ENCODE results near the gene VWA1.

Gene VWA1, protein sequence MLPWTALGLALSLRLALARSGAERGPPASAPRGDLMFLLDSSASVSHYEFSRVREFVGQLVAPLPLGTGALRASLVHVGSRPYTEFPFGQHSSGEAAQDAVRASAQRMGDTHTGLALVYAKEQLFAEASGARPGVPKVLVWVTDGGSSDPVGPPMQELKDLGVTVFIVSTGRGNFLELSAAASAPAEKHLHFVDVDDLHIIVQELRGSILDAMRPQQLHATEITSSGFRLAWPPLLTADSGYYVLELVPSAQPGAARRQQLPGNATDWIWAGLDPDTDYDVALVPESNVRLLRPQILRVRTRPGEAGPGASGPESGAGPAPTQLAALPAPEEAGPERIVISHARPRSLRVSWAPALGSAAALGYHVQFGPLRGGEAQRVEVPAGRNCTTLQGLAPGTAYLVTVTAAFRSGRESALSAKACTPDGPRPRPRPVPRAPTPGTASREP

DNA sequence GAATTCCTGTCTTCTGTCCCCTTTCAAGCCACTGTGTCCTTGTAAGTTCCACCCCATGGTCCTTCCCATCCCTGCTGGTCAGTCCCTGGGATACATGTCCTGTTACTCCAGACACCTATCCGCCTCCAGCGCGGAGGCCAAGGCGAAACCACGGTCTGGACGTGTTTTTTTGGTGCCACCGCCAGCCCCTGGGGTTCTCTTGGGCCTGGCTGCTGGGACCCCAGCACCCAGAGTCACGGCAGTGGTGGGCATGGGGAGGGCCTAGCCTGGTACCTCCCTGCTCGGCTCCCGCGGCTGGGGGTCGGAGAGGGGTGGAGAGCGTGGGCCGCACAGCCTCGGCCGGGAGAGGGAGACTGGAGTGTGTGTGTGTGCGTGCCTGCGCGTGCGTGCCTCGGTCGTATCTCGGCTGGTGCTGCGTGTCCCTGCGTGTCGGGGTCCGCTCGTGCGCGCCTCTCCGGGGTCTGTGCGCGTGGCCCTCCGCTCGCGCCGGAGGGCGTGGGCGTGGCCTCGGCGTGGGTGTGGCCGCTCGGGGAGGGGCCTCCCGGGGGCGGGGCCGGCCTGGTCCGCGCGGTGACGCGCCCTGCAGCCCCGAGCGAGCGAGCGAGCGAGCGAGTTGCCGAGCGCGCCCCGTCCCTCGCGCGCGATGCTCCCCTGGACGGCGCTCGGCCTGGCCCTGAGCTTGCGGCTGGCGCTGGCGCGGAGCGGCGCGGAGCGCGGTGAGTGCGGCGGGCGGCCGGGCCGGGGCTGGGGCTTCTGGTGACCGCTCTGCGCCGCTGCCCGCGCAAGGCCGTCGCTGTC is at the start of gene VWA1:
VWA1 (plus strand) TSS at position 585 of the 798 bp plus-strand sequence; CDS start at position 644, 59 bp downstream.
- DNase-seq (ENCODE audit: low read depth in 2 of 3, low spot score in 1 of 3): peak in 2 of 3 donors; percentile 53

DNA sequence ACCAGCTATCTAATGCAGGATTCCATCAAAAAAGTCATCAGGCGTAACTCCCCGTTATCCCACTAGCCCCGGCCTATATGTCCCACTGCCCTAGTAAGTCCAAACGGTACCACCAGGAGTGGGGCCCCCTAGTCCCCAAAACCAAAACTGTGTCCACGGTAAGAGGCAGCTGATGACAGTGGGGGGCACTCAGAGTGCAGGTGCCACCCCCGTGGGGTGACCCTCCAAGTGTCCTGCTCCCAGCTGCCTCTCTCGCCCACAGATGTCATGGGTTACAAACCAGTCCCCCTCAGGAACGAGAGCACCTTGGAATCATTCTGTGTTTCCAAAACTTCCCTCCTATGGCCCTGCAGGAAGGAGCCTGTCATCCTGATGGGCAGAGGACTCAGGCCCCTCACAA is 49.6 kb upstream of the VWA1 start:
- DNase-seq (ENCODE audit: low read depth in 2 of 3, low spot score in 1 of 3): no peak

DNA sequence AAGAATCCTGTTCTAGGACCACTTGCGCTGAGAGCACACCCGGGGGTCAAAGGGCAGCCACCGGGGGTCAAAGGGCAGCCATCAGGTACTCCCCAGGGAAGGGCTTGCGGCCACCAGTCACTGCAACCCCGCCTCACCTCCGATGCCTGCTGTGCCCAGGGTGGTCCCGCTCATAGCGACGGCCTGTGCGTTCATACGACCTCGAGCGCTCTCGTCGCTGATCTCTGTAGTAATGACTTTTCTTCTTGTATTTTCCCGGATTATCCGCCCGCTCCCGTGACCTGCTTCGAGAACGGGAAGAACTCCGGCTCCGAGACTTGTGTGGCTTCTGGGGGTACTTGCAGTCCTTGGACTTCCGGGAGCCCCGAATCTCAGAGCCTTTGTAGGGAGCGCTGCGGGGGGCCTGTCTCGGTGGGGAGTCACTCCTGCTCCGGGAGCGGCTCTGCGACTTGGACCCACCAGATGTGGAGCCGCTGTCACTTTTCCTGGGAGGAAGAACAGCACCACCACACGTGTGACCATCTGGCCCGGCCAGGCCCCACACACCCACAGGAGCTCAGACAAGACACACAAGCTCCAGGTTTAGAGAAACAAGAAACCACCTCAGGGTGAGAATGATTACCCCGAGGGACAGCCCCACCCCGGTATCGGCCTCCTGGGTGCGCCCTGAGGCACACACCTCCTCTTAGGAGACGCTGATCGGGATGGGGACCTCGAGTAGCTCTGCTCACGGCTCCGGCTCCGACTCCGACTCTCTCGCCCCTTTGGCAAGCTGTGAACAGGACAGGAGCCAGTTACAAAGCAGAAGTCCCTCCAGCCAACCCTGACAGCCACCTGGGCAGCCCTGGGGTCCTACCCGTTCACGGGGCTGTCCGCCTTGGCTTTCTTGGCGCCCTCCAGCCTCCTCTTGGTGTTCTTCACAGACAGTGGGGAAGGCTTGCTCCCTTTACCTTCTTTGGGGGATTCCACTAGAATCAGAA is 48.1 kb upstream of the VWA1 start:
- no peak for DNase-seq (ENCODE audit: low read depth in 2 of 3, low spot score in 1 of 3)

DNA sequence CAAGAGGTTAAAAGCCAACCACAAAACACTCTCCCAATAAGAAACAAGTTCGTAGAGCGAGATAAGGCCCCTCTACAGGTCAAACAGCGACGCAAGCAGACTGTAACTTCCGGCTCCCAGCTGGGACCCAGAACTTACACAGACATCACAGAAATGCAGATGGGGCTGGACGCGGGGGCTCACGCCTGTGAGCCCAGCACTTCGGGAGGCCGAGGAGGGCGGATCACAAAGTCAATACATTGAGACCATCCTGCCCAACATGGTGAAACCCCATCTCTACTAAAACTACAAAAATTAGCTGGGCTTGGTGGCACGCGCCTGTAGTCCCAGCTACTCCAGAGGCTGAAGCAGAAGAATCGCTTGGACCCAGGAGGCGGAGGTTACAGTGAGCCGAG is 47.4 kb upstream of the VWA1 start:
- DNase-seq (ENCODE audit: low read depth in 2 of 3, low spot score in 1 of 3): no peak

DNA sequence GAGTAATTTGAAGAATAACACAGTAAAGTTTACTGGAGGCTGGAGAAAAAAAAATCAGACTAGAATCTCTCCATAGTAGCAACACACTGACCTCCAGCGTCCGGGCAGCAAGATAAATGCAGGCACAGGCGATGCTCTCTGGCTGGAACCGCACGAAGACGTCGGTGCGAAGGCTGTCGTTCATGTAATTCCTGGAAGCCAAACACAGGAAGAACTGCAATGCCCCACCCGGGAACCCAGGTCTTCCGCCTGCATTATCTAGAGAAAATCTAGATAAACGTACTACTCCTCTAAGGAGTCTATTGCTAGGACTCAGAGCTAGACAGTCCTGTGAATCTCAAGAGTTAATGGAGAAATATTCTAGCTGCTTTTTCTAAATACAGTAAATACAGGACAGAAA is 44.8 kb upstream of the VWA1 start:
- DNase-seq (ENCODE audit: low read depth in 2 of 3, low spot score in 1 of 3): no peak

DNA sequence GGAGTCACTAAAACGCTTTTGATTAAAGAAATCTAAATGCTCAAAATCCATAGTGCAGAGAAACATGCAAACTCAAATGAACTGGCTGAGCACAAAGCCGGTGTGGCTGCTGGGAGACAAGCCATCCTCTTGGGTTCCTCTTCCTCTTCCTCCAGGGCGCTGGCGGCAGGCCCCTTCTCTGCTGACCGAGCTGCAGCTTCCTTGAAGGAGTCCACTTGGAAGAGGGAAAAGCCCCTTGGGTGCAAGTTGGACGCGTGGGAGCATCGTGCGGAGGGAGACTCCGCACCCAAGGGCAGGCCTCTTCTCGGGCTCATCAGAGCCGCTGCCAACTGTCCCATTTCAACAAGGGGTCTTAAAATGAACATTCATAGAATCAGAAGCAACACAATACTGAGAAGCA is 44.3 kb upstream of the VWA1 start:
- DNase-seq (ENCODE audit: low read depth in 2 of 3, low spot score in 1 of 3): no peak

DNA sequence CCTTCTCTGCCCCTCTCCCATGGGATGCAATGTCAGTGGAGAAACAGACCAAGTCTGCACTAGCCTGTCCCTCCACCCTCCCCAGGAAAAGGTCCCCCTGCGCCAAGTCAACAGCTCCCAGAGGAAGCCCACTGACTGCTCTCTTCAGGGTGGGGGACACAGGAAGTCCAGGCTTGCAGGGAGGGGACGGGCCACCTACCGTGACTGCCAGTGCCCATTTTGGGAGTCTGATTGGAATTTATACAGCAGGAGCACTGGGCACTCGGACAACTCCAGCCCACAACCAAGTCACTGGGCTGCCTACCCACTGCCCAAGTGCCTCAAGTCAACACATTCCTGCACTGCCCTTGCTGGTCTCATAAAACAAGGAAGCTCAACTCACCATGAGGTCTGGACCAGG is 42.5 kb upstream of the VWA1 start:
- no peak for DNase-seq (ENCODE audit: low read depth in 2 of 3, low spot score in 1 of 3)

DNA sequence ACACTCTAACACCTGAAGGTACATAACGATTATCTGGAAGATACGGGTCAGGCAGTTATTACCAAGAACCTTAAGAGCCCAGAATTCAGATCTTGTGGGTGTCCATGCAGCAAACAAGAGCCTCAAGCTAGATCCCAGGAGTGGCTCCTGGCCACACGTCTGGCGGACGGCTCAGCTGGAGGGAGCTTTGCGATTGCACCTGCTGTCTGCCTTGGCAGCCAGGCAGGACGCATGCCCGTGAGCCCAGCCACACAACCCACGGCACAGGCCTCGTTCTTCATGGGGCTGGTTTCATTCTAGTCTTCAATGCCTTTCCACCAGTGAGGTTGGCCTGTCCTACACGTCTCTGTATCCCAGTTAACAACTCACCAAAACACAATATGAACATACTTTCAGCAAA is 42.1 kb upstream of the VWA1 start:
- DNase-seq (ENCODE audit: low read depth in 2 of 3, low spot score in 1 of 3): no peak

DNA sequence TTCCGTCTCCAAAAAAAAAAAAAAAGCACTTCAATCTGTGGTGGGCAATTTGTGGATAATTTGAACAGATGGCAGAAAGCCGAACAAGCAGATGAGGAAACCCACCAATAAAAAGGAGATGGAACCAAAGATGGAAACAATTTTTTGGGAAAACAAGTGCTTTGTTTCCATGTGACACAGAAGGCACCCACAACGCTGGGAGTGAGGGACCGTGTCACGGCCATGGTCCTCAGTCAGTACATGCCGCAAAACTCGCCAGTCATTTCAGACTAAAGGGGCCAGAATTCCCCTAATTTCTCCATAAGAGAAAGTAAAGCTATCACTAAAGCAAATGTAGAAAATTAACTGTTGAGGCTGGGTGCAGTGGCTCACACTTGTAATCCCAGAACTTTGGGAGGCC is 41.4 kb upstream of the VWA1 start:
- no peak for DNase-seq (ENCODE audit: low read depth in 2 of 3, low spot score in 1 of 3)

DNA sequence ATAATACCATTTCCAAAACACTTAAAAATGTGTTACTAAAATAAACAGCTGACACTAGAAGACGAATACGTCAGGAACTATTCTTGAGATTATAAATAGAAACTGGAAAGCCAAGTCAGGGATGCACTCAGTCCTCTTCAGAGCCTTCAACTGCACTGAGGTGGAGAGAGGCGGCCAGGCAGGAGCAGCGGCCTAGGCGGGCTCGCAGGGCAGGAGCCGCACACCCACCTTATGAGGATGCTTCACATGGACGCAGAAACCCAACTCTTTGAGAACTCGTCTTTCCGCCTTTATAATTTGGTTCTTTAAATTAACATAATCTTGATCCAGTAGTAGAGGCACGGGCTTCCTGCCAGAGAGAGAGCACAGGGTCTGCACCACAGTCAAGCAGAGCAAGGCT is 40.3 kb upstream of the VWA1 start:
- DNase-seq (ENCODE audit: low read depth in 2 of 3, low spot score in 1 of 3): no peak

DNA sequence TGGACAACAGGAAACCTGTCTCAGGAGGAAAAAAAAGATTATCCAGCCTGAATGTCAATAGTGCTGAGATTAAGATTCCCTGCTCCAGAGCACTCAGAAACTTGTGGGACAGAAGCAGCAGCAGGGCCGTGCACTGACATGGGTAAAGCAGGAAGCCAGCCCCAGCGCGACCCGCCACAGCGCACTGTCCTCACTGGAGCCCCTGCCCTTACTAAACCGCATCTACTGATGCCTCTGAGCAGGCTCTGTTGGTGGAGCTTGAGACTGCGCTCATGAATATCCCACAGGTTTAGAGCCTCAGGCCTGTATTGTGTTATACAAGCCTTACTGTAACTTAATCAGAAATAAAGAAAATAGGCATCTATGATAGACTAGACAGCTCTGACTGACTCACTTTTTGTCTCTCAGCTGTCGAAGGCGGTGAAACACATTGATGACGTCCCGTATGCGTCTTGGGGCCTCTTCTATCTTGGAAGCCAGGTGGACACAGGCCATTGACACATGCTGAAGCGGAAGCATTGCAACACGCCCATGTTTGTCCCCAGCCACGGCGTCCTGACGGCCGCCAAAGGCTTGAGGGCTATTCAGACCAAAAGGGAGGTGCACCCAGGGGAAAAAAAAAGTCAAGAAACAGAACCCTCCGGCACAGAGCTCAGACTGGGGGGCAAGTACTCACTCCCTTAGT is 37.5 kb upstream of the VWA1 start:
- DNase-seq (ENCODE audit: low read depth in 2 of 3, low spot score in 1 of 3): no peak

DNA sequence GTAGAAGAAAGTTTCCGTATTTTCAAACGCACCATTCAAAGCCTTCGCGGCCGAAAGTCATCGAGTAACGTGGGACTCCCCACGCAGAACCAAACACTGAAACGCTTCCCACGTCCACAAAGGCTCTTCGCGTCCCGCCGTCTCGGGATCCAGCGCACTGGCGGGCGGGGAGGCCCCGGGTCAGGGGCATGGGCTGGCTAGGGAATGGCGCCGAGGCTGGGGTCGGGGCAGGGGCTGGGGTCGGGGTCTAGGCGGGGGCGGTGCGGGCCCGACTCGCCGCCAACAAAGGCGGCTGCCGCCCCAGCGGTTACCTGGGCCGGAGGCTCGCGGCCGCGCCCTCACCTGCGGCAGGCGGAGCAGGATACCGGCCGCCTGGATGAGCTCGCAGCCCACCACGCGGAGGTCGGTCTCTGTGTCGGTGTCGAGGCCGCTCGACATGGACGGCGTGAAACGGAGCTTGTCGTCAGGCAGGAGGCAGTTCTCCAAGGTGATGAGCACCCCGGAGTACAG is 36.8 kb upstream of the VWA1 start:
- DNase-seq (ENCODE audit: low read depth in 2 of 3, low spot score in 1 of 3): no peak

DNA sequence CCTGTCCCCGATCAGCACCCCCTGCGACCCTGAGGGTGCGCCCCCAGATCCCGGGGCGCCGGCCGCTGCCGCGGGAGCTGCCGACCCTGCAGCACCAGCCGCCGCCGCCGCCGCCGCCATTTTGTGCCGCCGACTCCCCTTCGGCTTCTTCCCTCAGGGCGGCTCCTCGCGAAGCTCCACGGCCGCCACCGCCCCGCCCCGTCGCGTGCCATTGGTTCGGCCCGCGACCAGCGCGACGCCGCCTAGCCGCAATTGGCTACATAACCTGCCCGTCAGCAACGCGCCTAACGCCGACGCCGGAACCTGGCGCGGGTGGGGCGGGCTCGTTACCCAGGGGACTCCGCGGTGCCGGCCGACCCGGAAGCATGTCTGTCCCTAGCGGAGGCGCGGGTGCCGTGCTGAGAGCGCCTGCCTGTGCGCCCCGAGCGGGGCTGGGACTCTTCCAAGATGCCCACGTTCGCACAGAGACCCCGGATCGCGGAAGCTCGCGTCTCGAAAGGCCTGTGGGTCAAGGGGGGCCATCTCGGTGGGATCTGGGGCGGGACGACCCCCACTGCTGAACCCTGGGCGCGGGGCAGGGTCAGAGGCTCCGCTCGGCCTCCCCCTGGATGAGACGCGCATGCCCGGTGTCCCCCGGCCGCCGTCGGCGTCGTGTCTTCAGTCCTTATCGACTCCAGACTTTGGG is 36.2 kb upstream of the VWA1 start, which contains the start of gene CCNL2:
CCNL2 (minus strand) TSS at position 149 of the 685 bp plus-strand sequence; CDS start at position 120, 29 bp downstream.
- DNase-seq (ENCODE audit: low read depth in 2 of 3, low spot score in 1 of 3): peak; percentile 98 to 100 (median 99)

DNA sequence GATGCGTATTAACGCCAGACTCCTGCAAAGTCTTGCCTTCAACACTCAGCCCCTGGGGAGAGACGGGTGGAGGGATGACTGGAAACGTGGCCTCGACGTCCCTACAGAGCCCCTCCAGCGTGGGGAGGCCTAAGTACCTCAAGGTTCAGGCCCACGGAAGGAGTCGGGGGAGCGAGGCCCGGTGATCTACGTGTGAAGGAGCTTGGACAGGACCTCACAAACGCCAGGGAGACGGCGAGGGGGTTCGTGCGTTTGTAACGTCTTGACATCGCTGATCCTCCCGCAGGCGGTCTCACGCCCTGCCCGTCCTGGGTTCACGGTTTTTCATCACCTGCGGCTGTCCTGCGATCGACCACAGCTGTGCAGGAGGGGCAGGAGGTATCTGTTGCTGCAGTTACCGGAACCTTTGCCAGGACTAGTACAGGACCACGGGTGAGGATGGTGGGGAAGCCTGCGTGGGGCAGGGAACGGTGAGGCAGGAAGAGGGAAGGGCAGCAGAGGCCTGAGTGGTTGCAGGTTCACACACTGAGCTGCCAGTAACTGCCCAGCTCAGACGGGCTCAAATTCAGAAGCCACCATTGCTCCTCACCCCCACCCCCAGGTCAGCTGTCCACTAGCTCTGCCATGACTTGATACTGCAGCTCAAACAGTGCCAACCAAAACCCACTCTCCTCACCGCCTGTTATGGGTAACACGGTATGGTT is 35.5 kb upstream of the VWA1 start:
- DNase-seq (ENCODE audit: low read depth in 2 of 3, low spot score in 1 of 3): no peak

DNA sequence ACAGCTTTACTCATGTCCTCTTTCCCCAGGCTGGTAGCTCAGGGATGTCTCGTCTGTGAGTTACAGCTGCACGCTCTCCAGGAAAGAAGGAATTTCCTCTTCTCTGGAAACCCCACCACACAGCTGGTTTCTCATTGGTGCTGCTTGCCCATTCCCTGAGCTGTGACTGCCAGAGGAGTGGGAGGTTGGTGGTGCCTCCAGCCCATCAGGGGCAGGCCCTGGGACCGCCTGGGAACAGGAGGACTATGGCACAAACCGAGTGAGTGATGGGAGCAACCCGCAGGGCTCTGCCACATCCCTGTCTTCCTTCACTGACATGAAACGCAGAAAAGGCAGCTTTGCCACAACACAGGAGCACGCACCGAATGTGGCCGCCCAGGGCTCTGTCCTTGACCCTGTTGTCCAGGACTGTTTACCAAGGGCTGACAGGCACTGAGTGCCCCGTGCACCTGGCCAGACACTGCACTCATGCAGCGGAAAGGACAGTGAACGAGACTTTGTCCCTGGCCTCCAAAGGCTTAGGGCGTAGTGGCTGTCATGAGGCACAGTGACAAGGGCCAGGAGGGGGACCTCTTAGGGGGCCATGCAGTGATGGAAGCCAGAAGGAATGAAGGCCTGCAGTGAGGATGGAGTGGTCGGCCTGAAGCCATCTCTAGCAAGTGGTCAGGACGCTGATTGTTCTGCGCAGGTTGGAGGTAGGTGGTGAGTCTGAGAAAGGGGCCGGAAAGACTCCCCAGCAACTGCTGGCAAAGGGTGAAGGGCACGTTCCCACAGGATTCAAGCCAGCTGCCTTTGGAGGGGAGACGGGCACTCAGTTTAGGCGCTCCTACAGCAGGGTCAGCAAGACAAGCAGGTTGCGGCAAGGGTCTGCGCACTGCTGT is 34.7 kb upstream of the VWA1 start:
- no peak for DNase-seq (ENCODE audit: low read depth in 2 of 3, low spot score in 1 of 3)

DNA sequence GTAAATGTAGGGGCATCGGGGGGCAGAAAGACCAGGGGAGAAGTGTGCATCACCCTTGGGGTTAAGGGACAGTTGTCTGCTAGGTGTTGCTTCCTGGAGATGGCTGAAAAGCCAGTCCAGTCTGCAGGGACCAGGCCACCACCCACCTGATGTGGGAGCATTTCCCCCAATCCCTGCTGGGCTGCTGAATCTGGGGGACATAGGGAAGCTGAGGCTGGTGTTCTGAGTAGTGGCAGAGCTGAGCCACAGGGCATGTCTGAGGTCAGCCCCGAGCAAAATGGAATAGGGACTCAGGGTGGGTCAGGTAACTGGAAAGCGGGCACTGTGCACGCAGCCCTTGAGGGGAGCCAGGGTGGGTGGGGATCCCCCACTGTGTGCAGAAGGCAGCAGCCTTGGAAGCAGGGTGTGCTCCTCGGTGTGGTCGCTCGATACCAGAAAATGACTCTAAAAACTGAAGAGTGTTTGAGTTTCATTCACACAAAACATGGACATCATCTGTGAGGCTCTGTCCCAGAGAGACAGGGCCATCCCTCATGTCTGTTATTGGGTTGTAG is 34.0 kb upstream of the VWA1 start:
- DNase-seq (ENCODE audit: low read depth in 2 of 3, low spot score in 1 of 3): no peak

DNA sequence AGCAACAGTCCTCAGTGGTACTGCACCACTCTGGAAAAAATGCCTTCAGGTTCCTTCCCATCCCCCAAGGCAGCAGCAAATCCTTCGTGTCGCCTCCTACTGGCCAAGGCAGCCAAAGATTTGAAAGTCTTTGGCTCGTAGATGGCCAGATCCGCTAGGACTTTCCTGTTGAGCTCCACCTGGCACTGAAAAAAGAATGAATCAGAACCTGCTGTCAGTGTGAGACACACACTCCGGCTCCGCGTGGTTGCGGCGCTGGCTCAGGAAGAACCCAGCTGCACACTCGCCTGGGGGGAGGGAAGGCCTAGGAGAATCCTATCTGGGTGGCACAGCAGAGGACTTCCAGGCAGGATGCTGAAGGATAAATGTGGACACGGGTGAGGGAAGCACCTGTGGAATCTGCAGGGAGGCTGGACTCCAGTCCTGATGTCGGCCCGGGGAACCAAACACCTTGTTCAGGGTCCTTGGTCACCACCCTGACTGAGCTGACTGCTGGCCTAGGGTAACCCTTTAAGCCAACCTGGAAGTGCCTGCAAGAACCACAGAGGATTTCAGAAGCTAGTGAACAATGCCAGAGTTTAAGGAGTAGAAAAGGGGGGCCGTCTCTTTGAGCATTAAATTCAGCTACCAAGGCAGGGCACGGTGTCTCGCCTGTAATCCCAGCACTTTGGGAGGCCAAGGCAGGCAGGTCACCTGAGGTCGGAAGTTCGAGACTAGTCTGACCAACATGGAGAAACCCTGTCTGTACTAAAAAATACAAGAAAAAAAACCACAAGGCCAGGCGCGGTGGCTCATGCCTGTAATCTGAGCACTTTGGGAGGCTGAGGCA is 33.2 kb upstream of the VWA1 start:
- DNase-seq (ENCODE audit: low read depth in 2 of 3, low spot score in 1 of 3): peak in 2 of 3 donors; percentile 28 to 49
